Natural killer cell (primary cell): ENCODE data around the gene ZNF860. TPM values are rescaled to one million over a fixed set of nuclear protein-coding genes. Genes with fewer than 3 reads are reported as not detected.
A peak's percentile ranks its signal among the peaks of the same experiment; 100 is the strongest.
"Not testable (repeated sequence)": the region's sequence is repeated elsewhere in the genome, so short reads cannot be mapped to it uniquely, and the experiment has no call there.

Experiments used
- ATAC-seq, 3 donors: fragments of 150-1000 bp in 2 of 3; fragments of 200-7000 bp in 1 of 3; cut with Tn5 transposase; 1 replicate in 1 of 3; 2 replicates in 2 of 3; pipeline ENCODE4 v1.10.0; 2021; ENCODE audit warnings: mild to moderate bottlenecking in 2 of 3, moderate library complexity in 2 of 3
- DNase-seq, 2 donors: peaks; one replicate each; pipeline versions ENCODE4 v3.0.0 to v3.0.0-alpha.2; 2013 to 2021; ENCODE audit warnings: mixed read lengths in 1 of 2
- H3K27ac ChIP-seq: one replicate; pipeline ENCODE4 v1.5.1; 2013; ENCODE audit warnings: mild to moderate bottlenecking, low read length
- H3K27me3 ChIP-seq: one replicate; pipeline ENCODE4 v1.6.1; 2013; ENCODE audit warnings: low read length; ENCODE audit not compliant: control insufficient read depth, insufficient read depth
- H3K36me3 ChIP-seq: one replicate; pipeline ENCODE4 v1.6.1; 2013; ENCODE audit warnings: low read length; ENCODE audit not compliant: control insufficient read depth, insufficient read depth
- H3K4me1 ChIP-seq: one replicate; pipeline ENCODE4 v1.6.1; 2013; ENCODE audit warnings: low read length; ENCODE audit not compliant: control insufficient read depth, insufficient read depth
- H3K4me3 ChIP-seq: one replicate; pipeline ENCODE4 v1.5.1; 2013; ENCODE audit warnings: low read length
- H3K9me3 ChIP-seq: one replicate; pipeline ENCODE4 v1.6.1; 2013; ENCODE audit warnings: low read length; ENCODE audit not compliant: control insufficient read depth, insufficient read depth
- H3K27ac Mint-ChIP-seq, 2 donors: one replicate each; pipeline ENCODE4 v1.8.0; 2022; ENCODE audit warnings: mild to moderate bottlenecking in 2 of 2, mixed read lengths in 2 of 2, moderate library complexity in 1 of 2
- H3K27me3 Mint-ChIP-seq, 2 donors: one replicate each; pipeline ENCODE4 v1.8.0; 2022; ENCODE audit warnings: low read depth in 2 of 2, mixed read lengths in 2 of 2
- H3K36me3 Mint-ChIP-seq: one replicate; pipeline ENCODE4 v1.8.0; 2022; ENCODE audit warnings: mixed read lengths
- H3K4me1 Mint-ChIP-seq, 2 donors: one replicate each; pipeline ENCODE4 v1.8.0; 2022; ENCODE audit warnings: mixed read lengths in 2 of 2
- H3K4me3 Mint-ChIP-seq: one replicate; pipeline ENCODE4 v1.8.0; 2022; ENCODE audit warnings: mild to moderate bottlenecking, moderate library complexity, mixed read lengths
- H3K9me3 Mint-ChIP-seq, 2 donors: one replicate each; pipeline ENCODE4 v1.8.0; 2022; ENCODE audit warnings: mixed read lengths in 2 of 2
- WGBS: methylation state at CpG from one replicate; pipeline ENCODE4 v1.1.7; 2013; ENCODE audit warnings: missing lambda C conversion rate; ENCODE audit not compliant: insufficient coverage; 5-methylcytosine and 5-hydroxymethylcytosine counted together
- intact Hi-C: fragments of 100-400 bp; cut with micrococcal nuclease; formaldehyde crosslinking; loops from one replicate; pipeline ENCODE4 v1.14.2; 2022
- total RNA-seq, 4 donors: library from RNA; stranded (reverse); fragments of 120-200 nt in 1 of 4; gene quantifications; one replicate each; pipeline versions ENCODE4 v1.2.3 to v1.2.4, GENCODE V29; 2013 to 2022
- TF ChIP-seq, protein P1 (sequence below): fragments of 200-600 bp; IDR thresholded peaks from one replicate; pipeline ENCODE4 v1.8.0; 2022; ENCODE audit warnings: antibody characterized with exemption

ZNF860 gene
- total RNA-seq, 3 donors from 2014 or later (not counting 1 experiment from before 2014, with no cell fraction given), result 0.10 TPM; not detected in 2

DNA sequence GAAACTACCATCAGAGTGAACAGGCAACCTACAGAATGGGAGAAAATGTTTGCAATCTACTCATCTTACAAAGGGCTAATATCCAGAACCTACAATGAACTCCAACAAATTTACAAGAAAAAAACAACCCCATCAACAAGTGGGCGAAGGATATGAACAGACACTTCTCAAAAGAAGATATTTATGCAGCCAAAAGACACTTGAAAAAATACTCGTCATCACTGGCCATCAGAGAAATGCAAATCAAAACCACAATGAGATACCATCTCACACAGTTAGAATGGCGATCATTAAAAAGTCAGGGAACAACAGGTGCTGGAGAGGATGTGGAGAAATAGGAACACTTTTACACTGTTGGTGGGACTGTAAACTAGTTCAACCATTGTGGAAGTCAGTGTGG is 34.1 kb downstream of the ZNF860 start:
- not testable (repeated sequence) for H3K36me3 Mint-ChIP-seq, H3K36me3 ChIP-seq, H3K9me3 Mint-ChIP-seq, ATAC-seq, H3K27ac Mint-ChIP-seq, H3K9me3 ChIP-seq, DNase-seq, H3K4me3 Mint-ChIP-seq, H3K4me1 ChIP-seq, H3K27ac ChIP-seq, H3K4me3 ChIP-seq, H3K4me1 Mint-ChIP-seq, H3K27me3 ChIP-seq, H3K27me3 Mint-ChIP-seq
- intact Hi-C loops, result loop anchor here (10.0 kb wide), 1 partner anchor 329 kb away; no protein-coding TSS in a partner anchor
- 92% methylated on average over 1 of the region's 3 CpGs for WGBS

DNA sequence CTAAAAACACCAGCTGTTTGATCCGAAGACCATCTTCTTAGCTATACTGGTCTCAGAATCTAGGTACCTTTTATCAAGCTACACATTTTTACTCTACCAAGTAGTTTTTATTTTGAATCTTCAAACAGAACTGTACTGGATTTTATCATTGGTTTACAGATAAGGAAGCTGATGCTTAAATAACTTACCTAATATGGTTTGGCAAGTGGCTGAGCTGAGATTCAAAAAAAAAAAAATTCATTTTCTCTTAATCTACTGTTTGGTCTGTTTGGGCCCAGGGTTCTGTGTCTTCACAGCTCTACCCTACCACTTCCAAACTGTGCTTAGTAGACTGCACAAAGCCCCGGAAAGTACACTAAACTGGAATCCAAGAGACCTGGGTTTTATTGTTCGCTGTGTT is 35.7 kb downstream of the ZNF860 start:
- no peaks in the 10 kb centered on the region for H3K9me3 ChIP-seq
- 86% methylated on average over 3 of the region's 3 CpGs for WGBS
- Mint-ChIP-seq H3K27ac (no peak overlapping the region), H3K4me1 (no peaks in the 10 kb centered on the region), H3K4me3 (no peak overlapping the region), H3K27me3 (peaks cover 0 to 2% of the 10 kb centered on the region in 2 donors), H3K36me3 (no peaks in the 10 kb centered on the region), H3K9me3 (no peaks in the 10 kb centered on the region)
- no peak for ATAC-seq
- no peak overlapping the region for H3K27ac ChIP-seq
- H3K4me3 ChIP-seq, result no peak overlapping the region
- intact Hi-C loops, result loop anchor here (10.0 kb wide), 1 partner anchor 328 kb away; no protein-coding TSS in a partner anchor
- no peaks in the 10 kb centered on the region for H3K36me3 ChIP-seq
- no peak for DNase-seq
- TF ChIP-seq, protein P1, sequence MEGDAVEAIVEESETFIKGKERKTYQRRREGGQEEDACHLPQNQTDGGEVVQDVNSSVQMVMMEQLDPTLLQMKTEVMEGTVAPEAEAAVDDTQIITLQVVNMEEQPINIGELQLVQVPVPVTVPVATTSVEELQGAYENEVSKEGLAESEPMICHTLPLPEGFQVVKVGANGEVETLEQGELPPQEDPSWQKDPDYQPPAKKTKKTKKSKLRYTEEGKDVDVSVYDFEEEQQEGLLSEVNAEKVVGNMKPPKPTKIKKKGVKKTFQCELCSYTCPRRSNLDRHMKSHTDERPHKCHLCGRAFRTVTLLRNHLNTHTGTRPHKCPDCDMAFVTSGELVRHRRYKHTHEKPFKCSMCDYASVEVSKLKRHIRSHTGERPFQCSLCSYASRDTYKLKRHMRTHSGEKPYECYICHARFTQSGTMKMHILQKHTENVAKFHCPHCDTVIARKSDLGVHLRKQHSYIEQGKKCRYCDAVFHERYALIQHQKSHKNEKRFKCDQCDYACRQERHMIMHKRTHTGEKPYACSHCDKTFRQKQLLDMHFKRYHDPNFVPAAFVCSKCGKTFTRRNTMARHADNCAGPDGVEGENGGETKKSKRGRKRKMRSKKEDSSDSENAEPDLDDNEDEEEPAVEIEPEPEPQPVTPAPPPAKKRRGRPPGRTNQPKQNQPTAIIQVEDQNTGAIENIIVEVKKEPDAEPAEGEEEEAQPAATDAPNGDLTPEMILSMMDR, result no peak
- no peaks in the 10 kb centered on the region for H3K4me1 ChIP-seq
- no peaks in the 10 kb centered on the region for H3K27me3 ChIP-seq

DNA sequence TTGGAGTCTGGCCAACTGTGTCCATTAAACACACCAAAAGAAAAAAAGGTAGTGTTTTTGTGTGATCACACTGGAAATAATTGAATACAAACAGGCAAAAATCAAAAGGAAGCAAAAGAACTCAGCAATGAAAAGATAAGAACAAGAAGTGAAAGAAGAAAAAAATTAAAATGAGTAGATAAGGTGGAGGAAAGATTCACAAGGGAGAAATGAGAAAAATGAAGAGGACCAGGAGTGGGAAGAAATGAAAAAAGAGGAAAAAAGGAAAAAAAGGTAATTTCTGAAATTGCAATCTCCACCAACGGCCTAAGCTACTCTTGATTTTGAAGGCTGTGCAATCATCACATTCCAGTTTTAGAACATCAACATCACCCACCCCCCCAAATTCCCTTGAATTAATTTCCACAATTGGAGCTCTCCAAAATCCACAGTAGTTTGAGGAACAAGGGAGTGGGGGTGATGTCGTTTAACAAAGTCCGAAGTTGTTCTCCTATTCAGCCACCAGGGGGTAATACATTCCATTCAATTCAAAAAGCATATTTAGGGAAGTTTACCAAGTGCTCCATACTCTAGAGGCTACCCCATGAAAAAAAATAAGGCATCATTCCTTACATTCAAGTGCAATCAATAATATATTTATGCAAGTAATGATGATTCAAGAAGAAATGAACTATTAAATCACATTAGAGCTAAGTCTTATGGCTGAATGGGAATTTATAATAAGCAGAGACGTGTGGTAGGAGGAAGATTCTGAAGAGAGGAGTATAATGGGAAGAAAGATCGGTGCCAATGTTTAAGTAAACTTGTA is 37.4 kb downstream of the ZNF860 start:
- H3K4me1 Mint-ChIP-seq, result no peaks in the 10 kb centered on the region
- intact Hi-C loops, result loop anchor here (10.0 kb wide), 1 partner anchor 326 kb away; no protein-coding TSS in a partner anchor
- no peaks in the 10 kb centered on the region for H3K36me3 Mint-ChIP-seq
- ATAC-seq (peak in 1 of 3 donors; percentile 52), DNase-seq (peak in 1 of 2 donors; percentile 64)
- Histone ChIP-seq H3K27me3 (no peaks in the 10 kb centered on the region), H3K9me3 (no peaks in the 10 kb centered on the region), H3K4me1 (no peaks in the 10 kb centered on the region), H3K4me3 (no peak overlapping the region), H3K27ac (no peak overlapping the region), H3K36me3 (no peaks in the 10 kb centered on the region)
- no peak overlapping the region for H3K4me3 Mint-ChIP-seq
- peaks cover 0 to 2% of the 10 kb centered on the region in 2 donors for H3K27me3 Mint-ChIP-seq
- no peaks in the 10 kb centered on the region for H3K9me3 Mint-ChIP-seq
- no peak overlapping the region for H3K27ac Mint-ChIP-seq
- 84% methylated on average over 2 of the region's 5 CpGs for WGBS
- TF ChIP-seq, protein P1, result peak; percentile 74

DNA sequence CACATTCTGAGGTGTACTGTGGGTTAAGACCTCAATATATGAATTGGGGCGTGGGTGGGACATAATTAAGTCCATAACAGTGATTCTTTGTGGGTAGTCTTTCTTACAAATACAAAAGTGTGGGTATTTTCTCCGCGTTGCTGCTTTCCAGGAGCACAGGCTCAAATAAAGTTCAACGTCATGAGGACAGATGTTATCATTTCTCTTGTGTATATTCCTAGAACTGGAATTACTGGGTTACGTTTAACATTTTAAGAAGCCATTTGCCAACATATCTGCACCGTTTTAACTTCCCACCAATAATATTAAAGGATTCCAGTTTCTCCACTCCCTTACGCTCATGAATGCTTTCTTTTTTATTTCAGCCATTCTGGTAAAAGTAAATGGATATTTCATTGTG is 39.6 kb downstream of the ZNF860 start:
- no peaks in the 10 kb centered on the region for H3K36me3 ChIP-seq
- Mint-ChIP-seq H3K27ac (no peak overlapping the region), H3K4me3 (no peak overlapping the region), H3K9me3 (no peaks in the 10 kb centered on the region), H3K36me3 (no peaks in the 10 kb centered on the region), H3K27me3 (peaks cover 0 to 2% of the 10 kb centered on the region in 2 donors), H3K4me1 (no peaks in the 10 kb centered on the region)
- WGBS, result 85% methylated on average over 5 of the region's 7 CpGs
- intact Hi-C loops, result no loop called here
- DNase-seq, result no peak
- no peak overlapping the region for H3K27ac ChIP-seq
- H3K27me3 ChIP-seq, result no peaks in the 10 kb centered on the region
- H3K4me3 ChIP-seq, result no peak overlapping the region
- no peaks in the 10 kb centered on the region for H3K4me1 ChIP-seq
- no peaks in the 10 kb centered on the region for H3K9me3 ChIP-seq
- TF ChIP-seq, protein P1, result no peak
- no peak for ATAC-seq
